ENCODE data around the gene RPS2. TPM values are rescaled to one million over a fixed set of nuclear protein-coding genes. Genes with fewer than 3 reads are reported as not detected.

RPS2 gene
- total RNA-seq, 1 experiment from 2014 or later, result 3,874 TPM

GRCh38 chr16:1929578-1930337 lies 34.9 kb downstream of the RPS2 start:
- Histone ChIP-seq H3K27ac (ENCODE audit: insufficient read length, low read depth, low read length) (no peak overlapping the region), H3K9ac (ENCODE audit: extremely low read depth, insufficient read length, low read length) (no peak overlapping the region)
- H3K27ac Mint-ChIP-seq, result no peak overlapping the region

More at GRCh38 chr16:1929578-1930337, 34.9 kb downstream of the RPS2 start:
- no peak overlapping the region for H2BK12ac ChIP-seq (ENCODE audit: insufficient read length, low read depth, low read length)
- DNase-seq, result peak; percentile 88
- Mint-ChIP-seq H3K9me3 (peaks cover 0 to 3% of the 10 kb centered on the region in 2 experiments; a peak in 1 of 5 replicates), H3K4me3 (peak overlapping the region; percentile 44 to 56; a peak in 3 of 5 replicates), H3K4me1 (peaks cover 2 to 15% of the 10 kb centered on the region in 2 experiments), H3K36me3 (ENCODE audit: insufficient read depth in 1 of 3, low read depth in 3 of 3) (no peaks in the 10 kb centered on the region), H3K27me3 (ENCODE audit: low read depth) (peaks cover 33% of the 10 kb centered on the region)
- H3K23ac ChIP-seq (ENCODE audit: insufficient read length, low read depth, low read length), result no peak overlapping the region
- no peaks in the 10 kb centered on the region for H3K79me1 ChIP-seq (ENCODE audit: insufficient read depth, low read depth, low read length, poor library complexity, severe bottlenecking)
- no CpG with 5 or more reads among the region's 70 CpGs for WGBS (ENCODE audit: extremely low coverage, insufficient read length, low lambda C conversion rate)
- peaks cover 3% of the 10 kb centered on the region for H3K23me2 ChIP-seq (ENCODE audit: insufficient read length, low read depth, low read length, poor library complexity, severe bottlenecking)
- H3K79me2 ChIP-seq (ENCODE audit: insufficient read depth, low read length), result no peaks in the 10 kb centered on the region
- no peak overlapping the region for H2AK5ac ChIP-seq (ENCODE audit: insufficient read length, low read length)
- no peak overlapping the region for H4K5ac ChIP-seq (ENCODE audit: insufficient read length, low read depth, low read length)
- H2BK15ac ChIP-seq (ENCODE audit: low read depth, low read length), result no peak overlapping the region
- H3K14ac ChIP-seq (ENCODE audit: insufficient read depth, low read length), result no peak overlapping the region
- no peak overlapping the region for H2AFZ ChIP-seq (ENCODE audit: low read length)
- H3K4me1 ChIP-seq (ENCODE audit: insufficient read depth, low read length), result no peaks in the 10 kb centered on the region
- H4K20me1 ChIP-seq (ENCODE audit: control insufficient read depth, insufficient read depth, insufficient read length), result no peaks in the 10 kb centered on the region
- no peaks in the 10 kb centered on the region for H3K27me3 ChIP-seq (ENCODE audit: insufficient read depth, low read length)
- H3K4me2 ChIP-seq (ENCODE audit: insufficient read depth, insufficient read length, low read length), result peak overlapping the region; percentile 49
- TF ChIP-seq, protein P1, sequence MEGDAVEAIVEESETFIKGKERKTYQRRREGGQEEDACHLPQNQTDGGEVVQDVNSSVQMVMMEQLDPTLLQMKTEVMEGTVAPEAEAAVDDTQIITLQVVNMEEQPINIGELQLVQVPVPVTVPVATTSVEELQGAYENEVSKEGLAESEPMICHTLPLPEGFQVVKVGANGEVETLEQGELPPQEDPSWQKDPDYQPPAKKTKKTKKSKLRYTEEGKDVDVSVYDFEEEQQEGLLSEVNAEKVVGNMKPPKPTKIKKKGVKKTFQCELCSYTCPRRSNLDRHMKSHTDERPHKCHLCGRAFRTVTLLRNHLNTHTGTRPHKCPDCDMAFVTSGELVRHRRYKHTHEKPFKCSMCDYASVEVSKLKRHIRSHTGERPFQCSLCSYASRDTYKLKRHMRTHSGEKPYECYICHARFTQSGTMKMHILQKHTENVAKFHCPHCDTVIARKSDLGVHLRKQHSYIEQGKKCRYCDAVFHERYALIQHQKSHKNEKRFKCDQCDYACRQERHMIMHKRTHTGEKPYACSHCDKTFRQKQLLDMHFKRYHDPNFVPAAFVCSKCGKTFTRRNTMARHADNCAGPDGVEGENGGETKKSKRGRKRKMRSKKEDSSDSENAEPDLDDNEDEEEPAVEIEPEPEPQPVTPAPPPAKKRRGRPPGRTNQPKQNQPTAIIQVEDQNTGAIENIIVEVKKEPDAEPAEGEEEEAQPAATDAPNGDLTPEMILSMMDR (conservative IDR thresholded peaks at IDR 0.05), result peak; percentile 96
- no peak overlapping the region for H3K56ac ChIP-seq (ENCODE audit: insufficient read length, low read depth, low read length)
- H4K8ac ChIP-seq (replicated peaks; ENCODE audit: insufficient read length, low read depth, low read length), result no peak overlapping the region
- no peak overlapping the region for H3T11ph ChIP-seq (ENCODE audit: low read length)
- no peak overlapping the region for H2BK5ac ChIP-seq (ENCODE audit: insufficient read length, low read length)
- no peak overlapping the region for H2BK20ac ChIP-seq (ENCODE audit: low read depth, low read length, poor library complexity, severe bottlenecking)
- no peak overlapping the region for H4K91ac ChIP-seq (ENCODE audit: insufficient read length, low read depth, low read length)
- no peaks in the 10 kb centered on the region for H3K9me3 ChIP-seq (ENCODE audit: control insufficient read depth, low read depth, low read length)
- H2BK120ac ChIP-seq (ENCODE audit: low read depth, low read length, poor library complexity, severe bottlenecking), result no peak overlapping the region
- H3K4ac ChIP-seq (ENCODE audit: low read depth, low read length), result no peak overlapping the region
- no peak overlapping the region for H3K18ac ChIP-seq (ENCODE audit: insufficient read length, low read depth, low read length)

All from H9 (cell line).